Measurements from ENCODE around the gene BLOC1S6.

BLOC1S6 gene

GRCh38 chr15:45588219-45588875 lies 1.2 kb downstream of the BLOC1S6 start:
- no peak for DNase-seq (ENCODE audit: low read depth)

- no peak for DNase-seq (ENCODE audit: low read depth)
Measured at GRCh38 chr15:45589256-45589655, 2.1 kb downstream of the BLOC1S6 start.

GRCh38 chr15:45594319-45594718 lies 7.1 kb downstream of the BLOC1S6 start:
- DNase-seq (ENCODE audit: low read depth) = no peak

- DNase-seq (ENCODE audit: low read depth) = no peak
Measured at GRCh38 chr15:45594835-45595530, 7.8 kb downstream of the BLOC1S6 start.

- no peak for DNase-seq (ENCODE audit: low read depth)
Measured at GRCh38 chr15:45603881-45604280, 16.7 kb downstream of the BLOC1S6 start.

GRCh38 chr15:45604326-45604725 lies 17.1 kb downstream of the BLOC1S6 start:
- DNase-seq (ENCODE audit: low read depth) = no peak

- no peak for DNase-seq (ENCODE audit: low read depth)
Measured at GRCh38 chr15:45606413-45606812, 19.2 kb downstream of the BLOC1S6 start.

- no peak for DNase-seq (ENCODE audit: low read depth)
Measured at GRCh38 chr15:45606841-45607240, 19.7 kb downstream of the BLOC1S6 start.

GRCh38 chr15:45611305-45611704 lies 24.1 kb downstream of the BLOC1S6 start:
- DNase-seq (ENCODE audit: low read depth) = no peak

- DNase-seq (ENCODE audit: low read depth) = no peak
Measured at GRCh38 chr15:45612790-45613415, 25.7 kb downstream of the BLOC1S6 start.

GRCh38 chr15:45616901-45617323 lies 29.7 kb downstream of the BLOC1S6 start:
- no peak for DNase-seq (ENCODE audit: low read depth)

GRCh38 chr15:45618813-45619212 lies 31.6 kb downstream of the BLOC1S6 start:
- DNase-seq (ENCODE audit: low read depth) = no peak

- DNase-seq (ENCODE audit: low read depth) = no peak
Measured at GRCh38 chr15:45628136-45628535, 41.0 kb downstream of the BLOC1S6 start.

GRCh38 chr15:45630917-45631691 lies 43.9 kb downstream of the BLOC1S6 start:
- DNase-seq (ENCODE audit: low read depth) = no peak

GRCh38 chr15:45631776-45632175 lies 44.6 kb downstream of the BLOC1S6 start:
- DNase-seq (ENCODE audit: low read depth) = no peak

- peak; percentile 56 for DNase-seq (ENCODE audit: low read depth)
Measured at GRCh38 chr15:45634432-45635190, 47.4 kb downstream of the BLOC1S6 start, which contains the start of gene SQOR. TSS of gene SQOR (plus strand) at chr15:45635029. CDS start at chr15:45658924, 23,895 bp downstream.

- peak; percentile 43 for DNase-seq (ENCODE audit: low read depth)
Measured at GRCh38 chr15:45635191-45635638, 48.0 kb downstream of the BLOC1S6 start.

GRCh38 chr15:45635763-45636292 lies 48.6 kb downstream of the BLOC1S6 start:
- DNase-seq (ENCODE audit: low read depth) = no peak

GRCh38 chr15:45637141-45637540 lies 50.0 kb downstream of the BLOC1S6 start:
- DNase-seq (ENCODE audit: low read depth) = no peak

- DNase-seq (ENCODE audit: low read depth) = peak; percentile 34
Measured at GRCh38 chr15:45637552-45638033, 50.4 kb downstream of the BLOC1S6 start.

- DNase-seq (ENCODE audit: low read depth) = no peak
Measured at GRCh38 chr15:45640616-45641015, 53.4 kb downstream of the BLOC1S6 start.
